ENCODE measurements around the gene APLP1.

Gene APLP1

DNA sequence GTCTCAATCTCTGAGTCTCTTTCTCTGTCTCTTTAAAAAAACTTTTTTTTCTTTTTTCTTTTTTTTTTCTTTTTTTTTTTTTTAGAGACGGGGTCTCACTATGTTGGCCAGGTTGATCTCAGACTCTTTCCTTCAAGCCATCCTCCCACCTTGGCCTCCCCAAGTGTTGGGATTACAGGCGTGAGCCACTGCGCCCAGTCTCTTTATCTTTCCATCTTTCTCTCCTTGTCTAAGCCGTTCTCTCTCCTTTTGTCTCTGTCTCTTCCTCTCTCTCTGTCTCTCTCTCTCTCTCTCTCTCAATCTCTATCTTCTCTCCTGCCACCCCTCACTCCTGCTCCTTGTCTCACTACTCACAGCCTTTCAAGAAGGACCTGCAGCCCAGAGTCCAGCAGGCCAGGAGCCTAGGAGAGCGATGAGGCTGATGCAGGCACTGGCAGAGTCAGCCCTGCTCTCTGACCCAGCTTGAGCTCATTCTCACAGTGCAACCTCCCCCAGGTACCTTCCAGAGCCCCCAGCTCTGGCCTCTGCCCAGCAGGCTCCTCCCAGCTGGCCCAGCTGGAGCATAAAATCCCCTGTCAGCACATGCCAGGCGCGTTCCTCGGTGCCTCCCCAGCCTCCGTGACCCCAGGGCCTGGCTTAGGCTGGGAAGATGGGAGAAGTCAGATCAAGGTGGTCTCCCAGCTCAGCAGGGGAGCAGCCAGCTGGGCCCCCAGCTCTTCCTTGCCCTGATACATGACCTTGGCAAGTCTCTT, 16.2 kb upstream of the APLP1 start, which contains the start of gene NPHS1:
NPHS1 (minus strand) TSS at position 476 of the 752 bp plus-strand sequence. CDS start 667 bp downstream, outside the sequence.
- no peak for DNase-seq (ENCODE audit: low spot score)

GRCh38 chr19:35853038-35853756, 15.2 kb upstream of the APLP1 start:
- no peak for DNase-seq (ENCODE audit: low spot score)

DNA sequence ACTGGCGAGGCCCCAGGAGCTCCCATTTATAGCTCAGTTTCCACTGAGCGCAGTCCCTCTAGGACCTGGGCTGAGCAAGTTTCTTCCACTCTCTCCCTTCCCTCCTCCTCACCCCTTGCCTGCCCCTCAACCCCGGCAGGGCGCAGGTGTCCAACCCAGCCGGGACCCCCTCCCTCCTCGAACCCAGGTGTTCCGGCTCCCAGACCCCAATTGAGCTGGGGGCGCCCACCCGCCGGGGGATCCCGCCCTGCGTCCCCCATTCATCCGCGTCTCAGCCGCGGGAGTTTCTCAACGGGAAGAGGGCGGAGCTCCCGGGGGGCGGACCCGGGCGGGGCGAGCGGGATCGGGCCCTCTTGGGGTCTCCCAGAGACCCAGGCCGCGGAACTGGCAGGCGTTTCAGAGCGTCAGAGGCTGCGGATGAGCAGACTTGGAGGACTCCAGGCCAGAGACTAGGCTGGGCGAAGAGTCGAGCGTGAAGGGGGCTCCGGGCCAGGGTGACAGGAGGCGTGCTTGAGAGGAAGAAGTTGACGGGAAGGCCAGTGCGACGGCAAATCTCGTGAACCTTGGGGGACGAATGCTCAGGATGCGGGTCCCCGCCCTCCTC, 11.7 kb upstream of the APLP1 start, which contains the start of gene KIRREL2:
KIRREL2 (plus strand) TSS at position 366 of the 604 bp plus-strand sequence; CDS start at position 575, 209 bp downstream.
- peak; percentile 87 for DNase-seq (ENCODE audit: low spot score)

GRCh38 chr19:35858311-35858710, 10.1 kb upstream of the APLP1 start:
- no peak for DNase-seq (ENCODE audit: low spot score)

GRCh38 chr19:35859414-35859813, 9.0 kb upstream of the APLP1 start:
- no peak for DNase-seq (ENCODE audit: low spot score)

- DNase-seq (ENCODE audit: low spot score), result no peak
Observed at GRCh38 chr19:35860436-35860817, 7.9 kb upstream of the APLP1 start.

DNA sequence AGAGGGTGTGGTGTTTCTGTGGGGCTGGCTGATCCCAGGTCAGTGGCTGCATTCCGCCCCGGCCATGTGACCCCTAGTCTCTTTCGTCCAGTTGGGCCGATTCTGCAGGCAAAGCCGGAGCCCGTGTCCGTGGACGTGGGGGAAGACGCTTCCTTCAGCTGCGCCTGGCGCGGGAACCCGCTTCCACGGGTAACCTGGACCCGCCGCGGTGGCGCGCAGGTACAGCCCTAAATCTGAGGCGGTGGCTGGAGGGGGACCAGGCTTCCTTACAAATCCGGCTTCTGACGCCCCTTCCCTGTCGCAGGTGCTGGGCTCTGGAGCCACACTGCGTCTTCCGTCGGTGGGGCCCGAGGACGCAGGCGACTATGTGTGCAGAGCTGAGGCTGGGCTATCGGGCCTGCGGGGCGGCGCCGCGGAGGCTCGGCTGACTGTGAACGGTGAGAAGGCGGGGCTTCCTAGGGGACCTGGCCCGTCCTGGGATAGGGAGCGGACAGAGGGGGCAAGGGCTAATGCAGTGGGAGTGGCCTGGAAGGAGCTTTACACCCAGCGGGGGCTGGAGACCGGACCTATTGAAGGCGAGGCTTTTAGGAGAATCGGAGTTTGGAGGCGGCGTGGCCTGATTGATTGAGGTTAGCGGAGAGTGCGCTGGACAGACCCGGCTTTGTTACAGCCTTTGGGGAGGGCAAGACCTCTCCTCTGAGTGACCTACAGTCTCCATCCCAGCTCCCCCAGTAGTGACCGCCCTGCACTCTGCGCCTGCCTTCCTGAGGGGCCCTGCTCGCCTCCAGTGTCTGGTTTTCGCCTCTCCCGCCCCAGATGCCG, 7.3 kb upstream of the APLP1 start:
- DNase-seq (ENCODE audit: low spot score), result no peak

DNA sequence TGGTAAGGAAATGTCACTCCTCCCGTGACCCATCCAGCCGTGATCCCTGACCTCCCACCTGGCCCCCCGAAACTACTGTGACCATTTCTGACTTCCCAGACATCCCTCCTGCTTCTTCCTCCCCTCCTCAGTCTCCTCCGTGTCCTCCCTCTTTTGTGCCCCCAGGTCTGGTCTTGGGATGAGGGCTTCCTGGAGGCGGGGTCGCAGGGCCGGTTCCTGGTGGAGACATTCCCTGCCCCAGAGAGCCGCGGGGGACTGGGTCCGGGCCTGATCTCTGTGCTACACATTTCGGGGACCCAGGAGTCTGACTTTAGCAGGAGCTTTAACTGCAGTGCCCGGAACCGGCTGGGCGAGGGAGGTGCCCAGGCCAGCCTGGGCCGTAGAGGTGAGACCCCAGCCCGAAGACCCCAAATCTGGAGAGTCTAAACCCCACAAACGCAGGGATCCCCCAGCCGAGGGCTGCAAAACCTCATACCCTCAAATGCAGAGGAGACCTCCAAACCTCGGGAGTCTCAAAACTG, 6.7 kb upstream of the APLP1 start:
- no peak for DNase-seq (ENCODE audit: low spot score)

- no peak for DNase-seq (ENCODE audit: low spot score)
Observed at GRCh38 chr19:35862528-35862927, 5.8 kb upstream of the APLP1 start.

- DNase-seq (ENCODE audit: low spot score), result no peak
Observed at GRCh38 chr19:35863018-35863417, 5.4 kb upstream of the APLP1 start.

DNA sequence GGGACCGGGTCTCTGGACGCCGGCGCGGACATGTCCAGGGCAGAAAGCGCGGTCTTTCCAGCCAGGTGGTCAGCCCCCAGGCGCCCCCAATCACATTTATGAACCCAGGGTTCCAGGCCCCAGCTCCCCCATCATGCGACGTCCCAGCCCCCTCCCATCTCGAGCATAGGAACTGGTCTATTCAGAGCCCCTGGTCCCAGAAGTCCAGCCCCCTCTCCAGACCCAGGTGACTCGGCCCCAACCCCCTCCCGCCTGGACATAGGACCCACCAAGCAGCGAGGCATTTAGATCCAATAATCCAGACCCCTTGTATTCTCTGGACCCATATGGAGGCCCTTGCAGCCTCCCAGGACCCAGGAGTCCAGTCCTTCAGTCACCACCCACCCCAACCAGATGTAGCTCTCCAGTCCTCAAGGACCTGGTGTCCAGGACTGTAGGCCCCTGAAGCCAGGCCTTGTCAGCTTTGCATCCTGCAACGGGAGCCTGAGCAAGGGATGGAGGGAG, 501 bp downstream of the APLP1 start:
- no peak for DNase-seq (ENCODE audit: low spot score)

DNA sequence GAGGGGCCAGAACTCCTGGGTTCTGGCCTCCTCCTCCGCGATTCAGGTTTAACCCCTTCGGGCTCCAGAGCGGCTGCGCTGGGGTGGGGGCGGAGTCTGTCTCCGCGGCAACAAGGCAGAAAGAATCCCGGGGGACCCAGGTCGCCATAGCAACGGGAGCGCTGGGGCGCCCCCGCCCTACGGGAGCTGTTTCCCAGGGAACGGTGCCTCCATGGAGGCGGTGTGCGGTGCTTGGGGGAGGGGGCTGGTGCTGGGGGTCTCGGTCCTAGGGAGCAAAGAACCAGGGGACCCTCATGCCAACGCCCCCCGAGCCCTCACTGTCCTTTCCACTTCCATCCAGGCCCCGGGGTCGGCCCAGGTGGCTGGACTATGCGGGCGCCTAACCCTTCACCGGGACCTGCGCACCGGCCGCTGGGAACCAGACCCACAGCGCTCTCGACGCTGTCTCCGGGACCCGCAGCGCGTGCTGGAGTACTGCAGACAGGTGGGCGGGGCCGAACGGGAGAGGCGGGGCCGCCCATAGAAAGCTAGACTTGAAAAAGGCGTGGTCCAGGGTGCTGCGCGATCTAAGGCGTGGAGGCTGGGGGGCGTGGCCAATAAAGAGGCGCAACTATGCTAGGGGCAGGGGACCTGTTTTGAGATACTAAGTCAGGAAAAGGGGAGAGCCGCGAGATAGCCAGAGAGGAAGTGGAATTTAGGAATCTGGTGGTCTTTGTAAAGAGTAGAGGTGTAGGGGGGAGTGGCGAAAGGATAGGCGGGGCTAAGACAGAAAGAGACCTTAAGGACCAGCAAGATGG, 1.2 kb downstream of the APLP1 start:
- DNase-seq (ENCODE audit: low spot score), result peak; percentile 90

GRCh38 chr19:35870124-35870736, 1.9 kb downstream of the APLP1 start:
- DNase-seq (ENCODE audit: low spot score), result peak; percentile 81

GRCh38 chr19:35870798-35871197, 2.4 kb downstream of the APLP1 start:
- DNase-seq (ENCODE audit: low spot score), result no peak

- DNase-seq (ENCODE audit: low spot score), result no peak
Observed at GRCh38 chr19:35871611-35872010, 3.2 kb downstream of the APLP1 start.

GRCh38 chr19:35872180-35872579, 3.8 kb downstream of the APLP1 start:
- DNase-seq (ENCODE audit: low spot score), result no peak

- DNase-seq (ENCODE audit: low spot score), result no peak
Observed at GRCh38 chr19:35874392-35874930, 6.1 kb downstream of the APLP1 start.

DNA sequence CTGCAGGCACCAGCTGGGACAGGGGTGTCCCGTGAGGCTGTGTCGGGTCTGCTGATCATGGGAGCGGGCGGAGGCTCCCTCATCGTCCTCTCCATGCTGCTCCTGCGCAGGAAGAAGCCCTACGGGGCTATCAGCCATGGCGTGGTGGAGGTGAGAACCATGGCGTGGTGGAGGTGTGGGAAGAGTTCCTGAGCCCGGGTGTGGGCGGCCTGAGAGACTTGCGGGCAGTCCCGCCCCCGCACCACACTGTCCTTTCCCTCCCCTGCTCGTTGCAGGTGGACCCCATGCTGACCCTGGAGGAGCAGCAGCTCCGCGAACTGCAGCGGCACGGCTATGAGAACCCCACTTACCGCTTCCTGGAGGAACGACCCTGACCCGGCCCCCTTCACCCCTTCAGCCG, 10.7 kb downstream of the APLP1 start:
- DNase-seq (ENCODE audit: low spot score), result no peak

DNA sequence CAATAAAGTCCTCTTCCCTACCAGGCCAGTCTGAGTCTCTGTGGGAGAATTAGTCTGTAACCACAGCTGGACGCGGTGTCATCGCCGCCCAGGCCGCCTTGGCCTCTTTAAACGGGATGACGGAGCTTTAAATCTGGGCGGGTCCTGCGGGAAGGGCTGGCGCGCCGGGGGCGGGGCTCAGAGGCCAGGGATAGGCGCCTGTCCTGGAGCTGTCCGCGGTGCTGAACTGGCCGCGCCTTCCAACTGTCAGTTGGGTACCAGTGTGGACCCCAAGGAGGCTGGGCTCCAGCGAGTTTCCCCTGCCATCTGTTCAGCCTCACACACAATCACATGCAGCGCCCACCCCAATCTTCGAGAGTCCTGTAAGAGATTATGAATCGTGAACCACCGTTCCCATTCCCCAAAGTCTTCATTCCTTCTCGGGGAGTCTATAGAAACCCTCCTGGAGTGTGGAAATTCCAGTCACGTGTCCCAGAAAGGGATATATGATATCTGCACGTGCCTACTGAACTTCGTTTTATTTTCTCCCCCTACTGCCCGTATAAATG, 11.5 kb downstream of the APLP1 start:
- peak; percentile 86 for DNase-seq (ENCODE audit: low spot score)

Measured in D341Med (cell line).